OCI-LY1 (cell line): ENCODE measurements around the gene AHCTF1.
"Not testable (repeated sequence)": the region's sequence is repeated elsewhere in the genome, so short reads cannot be mapped to it uniquely, and the experiment has no call there.

Experiments
- CTCF ChIP-seq: fragments of 200-600 bp; sonication (generic), shearing (Covaris generic); IDR thresholded peaks from 2 replicates; pipeline ENCODE4 v1.5.1; 2017; ENCODE audit warnings: mild to moderate bottlenecking, antibody characterized with exemption, low read length, moderate library complexity, mixed read lengths
- EZH2 ChIP-seq: fragments of 200-600 bp; sonication (generic), shearing (Covaris generic); IDR thresholded peaks from 2 replicates; pipeline ENCODE4 v1.8.0; 2017; ENCODE audit warnings: borderline replicate concordance, mixed run types, mild to moderate bottlenecking, antibody characterized with exemption, low read length, moderate library complexity, mixed read lengths

GRCh38 chr1:246885389-246885788 is 46.4 kb downstream of the AHCTF1 start:
- TF ChIP-seq CTCF, EZH2: not testable (repeated sequence)
